NCI-H82 treated with DMSO at 0.1 percent for 48 hours (cell line): ENCODE results near the gene ATG2B.
"Not testable (repeated sequence)": the region's sequence is repeated elsewhere in the genome, so short reads cannot be mapped to it uniquely, and the experiment has no call there.

Experiments used
- DNase-seq: peaks from one replicate; lab custom pipeline; 2025; ENCODE audit not compliant: unreplicated experiment; lab: John Stamatoyannopoulos, UW

ATG2B gene

GRCh38 chr14:96255501-96256366, 107.4 kb downstream of the ATG2B start, which contains the start of gene BDKRB1:
BDKRB1 (plus strand) TSS chr14:96256210; CDS start chr14:96263683, 7,473 bp downstream.
- no peak for DNase-seq

- no peak for DNase-seq
Measured at GRCh38 chr14:96254687-96255086, 108.5 kb downstream of the ATG2B start.

- no peak for DNase-seq
Measured at GRCh38 chr14:96252999-96253539, 110.1 kb downstream of the ATG2B start.

- no peak for DNase-seq
Measured at GRCh38 chr14:96252323-96252998, 110.7 kb downstream of the ATG2B start.

GRCh38 chr14:96251656-96252155, 111.4 kb downstream of the ATG2B start:
- no peak for DNase-seq

- DNase-seq = no peak
Measured at GRCh38 chr14:96250485-96250884, 112.7 kb downstream of the ATG2B start.

GRCh38 chr14:96249029-96249428, 114.1 kb downstream of the ATG2B start:
- DNase-seq = no peak

- DNase-seq = no peak
Measured at GRCh38 chr14:96247031-96247430, 116.1 kb downstream of the ATG2B start.

GRCh38 chr14:96246539-96246847, 116.6 kb downstream of the ATG2B start:
- no peak for DNase-seq

GRCh38 chr14:96245710-96246538, 117.2 kb downstream of the ATG2B start:
- no peak for DNase-seq

GRCh38 chr14:96245074-96245473, 118.1 kb downstream of the ATG2B start:
- DNase-seq = not testable (repeated sequence)

- DNase-seq = no peak
Measured at GRCh38 chr14:96243785-96244184, 119.4 kb downstream of the ATG2B start.

- no peak for DNase-seq
Measured at GRCh38 chr14:96242126-96242525, 121.0 kb downstream of the ATG2B start.

GRCh38 chr14:96240641-96241040, 122.5 kb downstream of the ATG2B start:
- no peak for DNase-seq

GRCh38 chr14:96239711-96240141, 123.4 kb downstream of the ATG2B start:
- no peak for DNase-seq

GRCh38 chr14:96238676-96239265, 124.4 kb downstream of the ATG2B start:
- DNase-seq = no peak

- no peak for DNase-seq
Measured at GRCh38 chr14:96237641-96238040, 125.5 kb downstream of the ATG2B start.

- no peak for DNase-seq
Measured at GRCh38 chr14:96235426-96235825, 127.7 kb downstream of the ATG2B start.

- DNase-seq = no peak
Measured at GRCh38 chr14:96233661-96234060, 129.5 kb downstream of the ATG2B start.

GRCh38 chr14:96232506-96232905, 130.6 kb downstream of the ATG2B start:
- DNase-seq = no peak
